H1 (cell line): ENCODE measurements around the gene PRR5L. TPM values are rescaled to one million over a fixed set of nuclear protein-coding genes. Genes with fewer than 3 reads are reported as not detected.

Experiments used
- CHD2 ChIP-seq: IDR thresholded peaks from 2 replicates; pipeline ENCODE4 v1.6.1; 2012; ENCODE audit warnings: low read length, improper control_type of control experiment
- SIN3A ChIP-seq, 2 experiments: IDR thresholded peaks in 1 of 2; conservative IDR thresholded peaks in 1 of 2; 2 replicates each; pipeline ENCODE4 v1.6.1; 2011 to 2012; ENCODE audit warnings: low read length in 2 of 2, improper control_type of control experiment in 1 of 2, low read depth in 1 of 2, mild to moderate bottlenecking in 1 of 2
- polyA plus RNA-seq, 7 experiments: library from polyadenylated mRNA; depleted of rRNA in 3 of 7; stranded (reverse) in 5 of 7; unstranded in 2 of 7; fragments of >200 nt in 5 of 7; fragments of 200-250 nt in 2 of 7; gene quantifications; 1 replicate in 5 of 7; 2 replicates in 1 of 7; 4 replicates in 1 of 7; pipeline versions ENCODE4 v1.2.1 to v1.2.3, GENCODE V29; 2011 to 2013; ENCODE audit warnings: missing spikeins in 2 of 7, mixed read lengths in 2 of 7
- total RNA-seq: library from RNA; stranded (reverse); fragmentation: NEBNext Ultra II Directional; extraction: Animal tissue kit (Norgen Biotek cat#: 25700); gene quantifications from 2 replicates; pipeline ENCODE4 v1.2.1, GENCODE V29; 2021

Gene PRR5L
- total and polyA plus RNA-seq, 2 of the 8 experiments (the other 6 are each of a cell fraction or from before 2014, with no cell fraction given) = 6.6 to 10.1 TPM

DNA sequence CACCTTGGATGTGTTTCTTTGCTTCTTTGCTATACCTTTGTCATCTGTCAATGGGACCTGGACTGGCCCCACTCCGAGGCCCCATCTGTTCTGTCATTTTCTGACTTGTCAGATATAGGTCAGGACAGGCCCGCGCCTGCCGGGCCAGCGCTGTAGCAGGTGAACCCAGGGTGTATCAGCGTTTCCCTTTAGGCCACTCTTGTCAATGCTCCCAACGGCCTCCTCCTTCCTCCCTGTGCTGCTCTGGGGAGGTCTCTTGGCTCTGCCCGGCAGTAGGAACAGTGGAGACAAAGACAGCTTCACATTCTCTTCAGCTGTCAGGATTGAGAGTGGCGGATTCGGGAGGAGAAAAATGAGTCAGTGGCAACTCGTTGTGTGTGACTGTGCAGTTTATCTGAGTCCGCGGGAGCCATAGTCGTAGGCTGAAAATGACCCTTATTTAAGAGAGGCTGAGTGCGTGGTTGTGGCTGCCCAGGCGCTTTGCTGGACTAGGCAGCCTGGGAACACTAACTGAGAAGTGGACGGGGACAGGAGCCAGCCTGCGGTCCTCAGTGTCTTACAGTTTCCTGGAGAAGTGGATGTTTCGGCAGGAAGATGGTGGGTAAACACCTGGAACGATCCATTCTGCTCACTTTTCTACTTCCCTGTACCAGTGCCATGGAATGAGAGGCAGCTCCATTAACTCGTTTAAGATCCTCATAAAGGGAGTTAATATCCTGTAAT, 102.3 kb downstream of the PRR5L start (continued):
- TF ChIP-seq CHD2 (no peak), SIN3A (conservative IDR thresholded peaks at IDR 0.05 in 1 of 2, IDR thresholded peaks at IDR 0.05 in 1 of 2; ENCODE audit: low read depth in 1 of 2, low read length in 2 of 2) (no peak)
- TF ChIP-seq, all 59 proteins: peak for 0
